ENCODE data around the gene EIF3J. TPM values are rescaled to one million over a fixed set of nuclear protein-coding genes. Genes with fewer than 3 reads are reported as not detected.

EIF3J gene
- total RNA-seq, 1 donor from 2014 or later: 75.8 TPM

- no peak for DNase-seq (ENCODE audit: low spot score, unreplicated experiment)
- Mint-ChIP-seq H3K36me3 (ENCODE audit: insufficient read depth) (peaks cover 31% of the 10 kb centered on the region), H3K9me3 (ENCODE audit: low read depth) (no peaks in the 10 kb centered on the region), H3K4me1 (ENCODE audit: low read depth) (no peaks in the 10 kb centered on the region), H3K27ac (no peak overlapping the region), H3K4me3 (ENCODE audit: low read depth) (no peak overlapping the region), H3K27me3 (no peaks in the 10 kb centered on the region)
- no peak for TF ChIP-seq CTCF (IDR thresholded peaks at IDR 0.05; ENCODE audit: unreplicated experiment)
These were observed 66.2 kb downstream of the EIF3J start for GRCh38 chr15:44603126-44603525.

- H3K27me3 Mint-ChIP-seq: no peaks in the 10 kb centered on the region
- no peak for DNase-seq (ENCODE audit: low spot score, unreplicated experiment)
- TF ChIP-seq CTCF (IDR thresholded peaks at IDR 0.05; ENCODE audit: unreplicated experiment): no peak
- H3K9me3 Mint-ChIP-seq (ENCODE audit: low read depth): no peaks in the 10 kb centered on the region
- no peak overlapping the region for H3K27ac Mint-ChIP-seq
- no peaks in the 10 kb centered on the region for H3K4me1 Mint-ChIP-seq (ENCODE audit: low read depth)
- H3K36me3 Mint-ChIP-seq (ENCODE audit: insufficient read depth): peaks cover 29% of the 10 kb centered on the region
- H3K4me3 Mint-ChIP-seq (ENCODE audit: low read depth): no peak overlapping the region
These were observed 69.8 kb downstream of the EIF3J start for GRCh38 chr15:44606740-44607139.

Other genes with a start within 250 kb of the EIF3J start
- gene GOLM2, start 248.4 kb upstream of the EIF3J start, total RNA-seq: 67.2 and 71.9 TPM in 2 replicates
- 61.7 and 63.5 TPM in 2 replicates for gene CTDSPL2, start 109.5 kb upstream of the EIF3J start, total RNA-seq
- 90.6 and 96.4 TPM in 2 replicates for gene SPG11, start 126.5 kb downstream of the EIF3J start, total RNA-seq
- gene PATL2, start 174.2 kb downstream of the EIF3J start, total RNA-seq: 0.73 TPM in 1 of 2 replicates, not detected in the other
- 133 and 139 TPM in 2 replicates for gene B2M, start 174.4 kb downstream of the EIF3J start, total RNA-seq
- gene TRIM69, start 199.4 kb downstream of the EIF3J start, total RNA-seq: 12.1 and 18.2 TPM in 2 replicates